Neuronal stem cell (in vitro differentiated cells): ENCODE results near the gene SMG9.

ENCODE experiments used
- DNase-seq: peaks from one replicate; pipeline ENCODE4 v3.0.0-alpha.2; 2013; ENCODE audit warnings: low spot score
- H2AFZ ChIP-seq: one replicate; pipeline ENCODE4 v1.6.1; 2013; ENCODE audit warnings: mild to moderate bottlenecking, low read length, inconsistent platforms
- H2AK5ac ChIP-seq: 2 replicates; pipeline ENCODE4 v1.6.1; 2013; ENCODE audit warnings: low read depth, mild to moderate bottlenecking, inconsistent platforms, low read length, moderate library complexity, mixed read lengths
- H2BK120ac ChIP-seq: 2 replicates; pipeline ENCODE4 v1.6.1; 2013; ENCODE audit warnings: low read depth, mild to moderate bottlenecking, inconsistent platforms, low read length, moderate library complexity, mixed read lengths
- H2BK12ac ChIP-seq: one replicate; pipeline ENCODE4 v1.6.1; 2013; ENCODE audit warnings: low read length, inconsistent platforms
- H2BK15ac ChIP-seq: 2 replicates; pipeline ENCODE4 v1.6.1; 2013; ENCODE audit warnings: mild to moderate bottlenecking, low read length, inconsistent platforms, mixed read lengths
- H2BK5ac ChIP-seq: one replicate; pipeline ENCODE4 v1.6.1; 2013; ENCODE audit warnings: inconsistent platforms, mild to moderate bottlenecking, low read length, moderate library complexity
- H3K14ac ChIP-seq: one replicate; pipeline ENCODE4 v1.6.1; 2013; ENCODE audit warnings: low read length, inconsistent platforms
- H3K18ac ChIP-seq: 2 replicates; pipeline ENCODE4 v1.6.1; 2013; ENCODE audit warnings: low read length, inconsistent platforms
- H3K23ac ChIP-seq: 2 replicates; pipeline ENCODE4 v1.6.1; 2013; ENCODE audit warnings: low read depth, mild to moderate bottlenecking, mixed read lengths, low read length, inconsistent platforms; ENCODE audit not compliant: poor library complexity
- H3K27ac ChIP-seq: replicated peaks from 3 replicates; pipeline ENCODE4 v1.5.1; 2013; ENCODE audit warnings: low read length, inconsistent platforms
- H3K27me3 ChIP-seq, 3 experiments: 2 replicates each; pipeline ENCODE4 v1.6.1; 2013; ENCODE audit warnings: low read length in 3 of 3, mild to moderate bottlenecking in 2 of 3, inconsistent platforms in 1 of 3, low read depth in 1 of 3, mixed read lengths in 1 of 3, moderate library complexity in 1 of 3; ENCODE audit not compliant: control insufficient read depth in 3 of 3, insufficient read depth in 3 of 3
- H3K36me3 ChIP-seq, 2 donors: replicated peaks in 1 of 2; 2 replicates each; pipeline ENCODE4 v1.6.1; 2013; ENCODE audit warnings: low read length in 2 of 2; ENCODE audit not compliant: control insufficient read depth in 2 of 2, insufficient read depth in 2 of 2
- H3K4ac ChIP-seq: 2 replicates; pipeline ENCODE4 v1.6.1; 2013; ENCODE audit warnings: inconsistent platforms, mild to moderate bottlenecking, low read length, moderate library complexity
- H3K4me1 ChIP-seq, 2 donors: 1 replicate in 1 of 2; 2 replicates in 1 of 2; pipeline ENCODE4 v1.6.1; 2013; ENCODE audit warnings: low read length in 2 of 2, low read depth in 1 of 2; ENCODE audit not compliant: control insufficient read depth in 2 of 2, insufficient read depth in 1 of 2
- H3K4me2 ChIP-seq: one replicate; pipeline ENCODE4 v1.6.1; 2013; ENCODE audit warnings: mild to moderate bottlenecking, low read length, inconsistent platforms; ENCODE audit not compliant: insufficient read depth, poor library complexity, severe bottlenecking
- H3K4me3 ChIP-seq, 2 donors: 2 replicates each; pipeline ENCODE4 v1.5.1; 2013; ENCODE audit warnings: low read length in 2 of 2, mild to moderate bottlenecking in 2 of 2, inconsistent platforms in 1 of 2, moderate library complexity in 1 of 2
- H3K79me1 ChIP-seq: one replicate; pipeline ENCODE4 v1.6.1; 2013; ENCODE audit warnings: low read depth, mild to moderate bottlenecking, inconsistent platforms, low read length, moderate library complexity
- H3K9ac ChIP-seq: one replicate; pipeline ENCODE4 v1.6.1; 2013; ENCODE audit warnings: mild to moderate bottlenecking, low read depth, low read length, inconsistent platforms; ENCODE audit not compliant: poor library complexity
- H3K9me3 ChIP-seq, 2 donors: replicated peaks in 1 of 2; 2 replicates each; pipeline versions ENCODE3 to v1.6.1; 2013; ENCODE audit warnings: low read length in 2 of 2, mild to moderate bottlenecking in 2 of 2, inconsistent platforms in 1 of 2, low read depth in 1 of 2, mixed read lengths in 1 of 2, moderate library complexity in 1 of 2; ENCODE audit not compliant: control insufficient read depth in 2 of 2, insufficient read depth in 1 of 2
- H4K8ac ChIP-seq: one replicate; pipeline ENCODE4 v1.6.1; 2013; ENCODE audit warnings: low read depth, mild to moderate bottlenecking, inconsistent platforms, low read length, moderate library complexity
- H4K91ac ChIP-seq: one replicate; pipeline ENCODE4 v1.6.1; 2013; ENCODE audit warnings: low read length, low read depth, mild to moderate bottlenecking, inconsistent platforms; ENCODE audit not compliant: poor library complexity
- WGBS, 2 donors: extraction: QIAGEN DNeasy Blood & Tissue Kit; methylation state at CpG; one replicate each; pipeline ENCODE4 v1.1.7; 2013; ENCODE audit warnings: missing lambda C conversion rate in 2 of 2, mixed read lengths in 1 of 2; ENCODE audit not compliant: insufficient read length in 2 of 2, insufficient replicate concordance in 1 of 2; ENCODE audit errors: extremely low coverage in 2 of 2; 5-methylcytosine and 5-hydroxymethylcytosine counted together

SMG9 gene

GRCh38 chr19:43754253-43754502 is 584 bp downstream of the SMG9 start:
- Histone ChIP-seq H2AK5ac (no peak overlapping the region), H3K27ac (peak overlapping the region; percentile 51), H2AFZ (peak overlapping the region; percentile 99), H3K14ac (no peak overlapping the region), H3K4me2 (peak overlapping the region; percentile 60), H4K8ac (no peak overlapping the region), H3K27me3 (no peaks in the 10 kb centered on the region), H2BK120ac (no peak overlapping the region), H2BK12ac (no peak overlapping the region), H4K91ac (no peak overlapping the region), H3K9ac (peak overlapping the region; percentile 76), H3K4me1 (peaks cover 0 to 2% of the 10 kb centered on the region in 2 donors), H3K4me3 (peak overlapping the region; percentile 86 to 94), H3K9me3 (no peaks in the 10 kb centered on the region), H2BK5ac (peak overlapping the region; percentile 9), H3K18ac (peak overlapping the region; percentile 93), H3K79me1 (peaks cover 3% of the 10 kb centered on the region), H3K36me3 (peaks cover 16 to 41% of the 10 kb centered on the region in 2 donors), H3K23ac (no peak overlapping the region), H3K4ac (no peak overlapping the region), H2BK15ac (no peak overlapping the region)
- no peak for DNase-seq
- WGBS, 2 donors = no CpG with 5 or more reads among the region's 11 CpGs

GRCh38 chr19:43752287-43752875 is 2.4 kb downstream of the SMG9 start:
- Histone ChIP-seq H3K36me3 (peaks cover 26 to 59% of the 10 kb centered on the region in 2 donors), H2BK5ac (no peak overlapping the region), H3K23ac (no peak overlapping the region), H2BK15ac (no peak overlapping the region), H2BK12ac (no peak overlapping the region), H3K4me1 (no peaks in the 10 kb centered on the region), H2AK5ac (no peak overlapping the region), H3K27ac (no peak overlapping the region), H4K8ac (no peak overlapping the region), H3K9me3 (no peaks in the 10 kb centered on the region), H3K18ac (no peak overlapping the region), H4K91ac (no peak overlapping the region), H3K27me3 (no peaks in the 10 kb centered on the region), H2BK120ac (no peak overlapping the region), H3K4me3 (no peak overlapping the region), H3K79me1 (peaks cover 3% of the 10 kb centered on the region), H3K4me2 (no peak overlapping the region), H2AFZ (no peak overlapping the region), H3K9ac (no peak overlapping the region), H3K14ac (no peak overlapping the region), H3K4ac (no peak overlapping the region)
- WGBS, 2 donors = no CpG with 5 or more reads among the region's 6 CpGs
- DNase-seq = no peak

- no peak overlapping the region for H3K14ac ChIP-seq
- peaks cover 31 to 66% of the 10 kb centered on the region in 2 donors for H3K36me3 ChIP-seq
- no peak overlapping the region for H3K18ac ChIP-seq
- no peak overlapping the region for H2AFZ ChIP-seq
- H3K4me1 ChIP-seq = no peaks in the 10 kb centered on the region
- H4K8ac ChIP-seq = no peak overlapping the region
- no peak overlapping the region for H3K23ac ChIP-seq
- H3K9me3 ChIP-seq = no peaks in the 10 kb centered on the region
- no peak overlapping the region for H3K4ac ChIP-seq
- DNase-seq = no peak
- no peak overlapping the region for H2AK5ac ChIP-seq
- H2BK12ac ChIP-seq = no peak overlapping the region
- H3K4me3 ChIP-seq = no peak overlapping the region
- no CpG with 5 or more reads among the region's 4 CpGs for WGBS, 2 donors
- peak overlapping the region; percentile 56 for H4K91ac ChIP-seq
- H3K9ac ChIP-seq = no peak overlapping the region
- peaks cover 3% of the 10 kb centered on the region for H3K79me1 ChIP-seq
- no peak overlapping the region for H2BK120ac ChIP-seq
- H3K27me3 ChIP-seq = no peaks in the 10 kb centered on the region
- no peak overlapping the region for H3K4me2 ChIP-seq
- no peak overlapping the region for H3K27ac ChIP-seq
- H2BK5ac ChIP-seq = no peak overlapping the region
- no peak overlapping the region for H2BK15ac ChIP-seq
Measured at GRCh38 chr19:43751466-43752220, 3.1 kb downstream of the SMG9 start.

- H3K9me3 ChIP-seq = no peaks in the 10 kb centered on the region
- H3K9ac ChIP-seq = no peak overlapping the region
- H3K14ac ChIP-seq = no peak overlapping the region
- no peak overlapping the region for H2BK5ac ChIP-seq
- no peak overlapping the region for H3K23ac ChIP-seq
- H2AFZ ChIP-seq = no peak overlapping the region
- H3K18ac ChIP-seq = no peak overlapping the region
- H3K36me3 ChIP-seq = peaks cover 34 to 71% of the 10 kb centered on the region in 2 donors
- H3K27me3 ChIP-seq = no peaks in the 10 kb centered on the region
- H4K8ac ChIP-seq = no peak overlapping the region
- no peak for DNase-seq
- no peak overlapping the region for H3K27ac ChIP-seq
- H2BK15ac ChIP-seq = no peak overlapping the region
- H4K91ac ChIP-seq = no peak overlapping the region
- H3K4me2 ChIP-seq = no peak overlapping the region
- H3K79me1 ChIP-seq = peaks cover 3% of the 10 kb centered on the region
- no peak overlapping the region for H2BK120ac ChIP-seq
- no peak overlapping the region for H3K4ac ChIP-seq
- H3K4me3 ChIP-seq = no peak overlapping the region
- no peak overlapping the region for H2AK5ac ChIP-seq
- H3K4me1 ChIP-seq = no peaks in the 10 kb centered on the region
- WGBS, 2 donors = no CpG with 5 or more reads among the region's 1 CpG
- no peak overlapping the region for H2BK12ac ChIP-seq
Measured at GRCh38 chr19:43749898-43750297, 4.9 kb downstream of the SMG9 start.
